Measurements from ENCODE around the gene UBE2I.

UBE2I gene

GRCh38 chr16:1372292-1372950 lies 63.0 kb downstream of the UBE2I start:
- ChIA-PET POLR2A (ENCODE audit: low non-redundant PET) (no interaction called here), CTCF (no interaction called here)
- no peak for DNase-seq (ENCODE audit: low spot score)
- no peak overlapping the region for H3K27ac ChIP-seq
- TF ChIP-seq CTCF (conservative IDR thresholded peaks at IDR 0.05; ENCODE audit: low read depth): no peak

GRCh38 chr16:1374418-1375297 lies 65.2 kb downstream of the UBE2I start:
- H3K27ac ChIP-seq: no peak overlapping the region
- ChIA-PET POLR2A (ENCODE audit: low non-redundant PET) (no interaction called here), CTCF (interaction anchor here (1.4 kb wide), 1 partner anchor 12 kb away, joined by 8 read pairs; no protein-coding TSS in a partner anchor)
- TF ChIP-seq CTCF (conservative IDR thresholded peaks at IDR 0.05; ENCODE audit: low read depth): no peak
- no peak for DNase-seq (ENCODE audit: low spot score)

- ChIA-PET POLR2A (ENCODE audit: low non-redundant PET) (no interaction called here), CTCF (interaction anchor here (1.4 kb wide), 1 partner anchor 12 kb away, joined by 8 read pairs; no protein-coding TSS in a partner anchor)
- TF ChIP-seq CTCF (conservative IDR thresholded peaks at IDR 0.05; ENCODE audit: low read depth): no peak
- H3K27ac ChIP-seq: no peak overlapping the region
- DNase-seq (ENCODE audit: low spot score): no peak
Observed at GRCh38 chr16:1375298-1375640, 65.8 kb downstream of the UBE2I start.

- ChIA-PET CTCF (no interaction called here), POLR2A (ENCODE audit: low non-redundant PET) (no interaction called here)
- DNase-seq (ENCODE audit: low spot score): no peak
- no peak for TF ChIP-seq CTCF (conservative IDR thresholded peaks at IDR 0.05; ENCODE audit: low read depth)
- H3K27ac ChIP-seq: no peak overlapping the region
Observed at GRCh38 chr16:1375741-1376410, 66.4 kb downstream of the UBE2I start.
